Panc1 (cell line): ENCODE data around the gene VPS16.

ENCODE experiments used
- CTCF ChIP-seq: fragments of 450-650 bp; IDR thresholded peaks from 2 replicates; pipeline ENCODE4 v1.5.1; 2017; ENCODE audit warnings: mild to moderate bottlenecking
- POLR2AphosphoS5 ChIP-seq: IDR thresholded peaks from 2 replicates; pipeline ENCODE4 v1.6.1; 2012; ENCODE audit warnings: mild to moderate bottlenecking, low read depth, low read length, moderate library complexity
- REST ChIP-seq, 2 experiments: IDR thresholded peaks; 2 replicates each; pipeline ENCODE4 v1.6.1; 2011 to 2012; ENCODE audit warnings: low read depth in 2 of 2, control low read depth in 1 of 2, low read length in 1 of 2, mild to moderate bottlenecking in 1 of 2, moderate library complexity in 1 of 2; ENCODE audit not compliant: insufficient read depth in 1 of 2
- SIN3A ChIP-seq: IDR thresholded peaks from 2 replicates; pipeline ENCODE4 v1.6.1; 2012; ENCODE audit warnings: low read depth, mild to moderate bottlenecking, low read length, moderate library complexity, borderline replicate concordance; ENCODE audit not compliant: insufficient read depth
- TCF7L2 ChIP-seq: IDR thresholded peaks from 2 replicates; pipeline ENCODE4 v1.6.1; 2011; ENCODE audit warnings: mild to moderate bottlenecking, low read depth, low read length, inconsistent platforms

GRCh38 chr20:2866236-2866635 is 25.7 kb downstream of the VPS16 start:
- TF ChIP-seq CTCF: no peak
- TF ChIP-seq POLR2AphosphoS5: no peak
- no peak for TF ChIP-seq SIN3A
- no peak for TF ChIP-seq REST (IDR thresholded peaks at IDR 0.05; ENCODE audit: insufficient read depth in 1 of 2, low read depth in 2 of 2, low read length in 1 of 2)
- no peak for TF ChIP-seq TCF7L2
